NCI-H446 (cell line): ENCODE results near the gene SLC41A2.
"Not testable (repeated sequence)": the region's sequence is repeated elsewhere in the genome, so short reads cannot be mapped to it uniquely, and the experiment has no call there.

ENCODE experiments used
- DNase-seq, 2 experiments: peaks; one replicate each; lab custom pipeline; 2025; lab: John Stamatoyannopoulos, UW

Gene SLC41A2

GRCh38 chr12:104964167-104964855, 6.2 kb upstream of the SLC41A2 start:
- DNase-seq: no peak

GRCh38 chr12:104963757-104964156, 5.7 kb upstream of the SLC41A2 start:
- DNase-seq: no peak

- DNase-seq: no peak
These were observed 2.4 kb upstream of the SLC41A2 start for GRCh38 chr12:104960464-104960863.

GRCh38 chr12:104959335-104959841, 1.3 kb upstream of the SLC41A2 start:
- peak in 1 of 2 experiments; percentile 28 for DNase-seq

GRCh38 chr12:104958805-104959334, 780 bp upstream of the SLC41A2 start:
- peak in 1 of 2 experiments; percentile 33 for DNase-seq

- no peak for DNase-seq
These were observed 430 bp downstream of the SLC41A2 start for GRCh38 chr12:104957719-104958000.

- DNase-seq: peak in 1 of 2 experiments; percentile 30
These were observed 996 bp downstream of the SLC41A2 start for GRCh38 chr12:104956870-104957718.

GRCh38 chr12:104955703-104956102, 2.4 kb downstream of the SLC41A2 start:
- no peak for DNase-seq

- no peak for DNase-seq
These were observed 4.8 kb downstream of the SLC41A2 start for GRCh38 chr12:104953323-104953722.

- DNase-seq: no peak
These were observed 5.3 kb downstream of the SLC41A2 start for GRCh38 chr12:104952816-104953215.

- DNase-seq: no peak
These were observed 6.2 kb downstream of the SLC41A2 start for GRCh38 chr12:104951759-104952509.

GRCh38 chr12:104948716-104949115, 9.4 kb downstream of the SLC41A2 start:
- DNase-seq: not testable (repeated sequence)

- DNase-seq: no peak
These were observed 13.8 kb downstream of the SLC41A2 start for GRCh38 chr12:104944252-104944651.

GRCh38 chr12:104943401-104943800, 14.7 kb downstream of the SLC41A2 start:
- DNase-seq: not testable (repeated sequence)

GRCh38 chr12:104942075-104942474, 16.0 kb downstream of the SLC41A2 start:
- no peak for DNase-seq

- no peak for DNase-seq
These were observed 16.6 kb downstream of the SLC41A2 start for GRCh38 chr12:104941454-104941853.

- no peak for DNase-seq
These were observed 19.0 kb downstream of the SLC41A2 start for GRCh38 chr12:104939089-104939488.

- DNase-seq: no peak
These were observed 19.7 kb downstream of the SLC41A2 start for GRCh38 chr12:104938371-104938770.

- DNase-seq: no peak
These were observed 22.2 kb downstream of the SLC41A2 start for GRCh38 chr12:104935886-104936285.

GRCh38 chr12:104933778-104934177, 24.3 kb downstream of the SLC41A2 start:
- no peak for DNase-seq

GRCh38 chr12:104933128-104933527, 25.0 kb downstream of the SLC41A2 start:
- no peak for DNase-seq
